ENCODE results near the gene PHLPP1. TPM values are rescaled to one million over a fixed set of nuclear protein-coding genes. Genes with fewer than 3 reads are reported as not detected.
"Not testable (repeated sequence)": the region's sequence is repeated elsewhere in the genome, so short reads cannot be mapped to it uniquely, and the experiment has no call there.

The PHLPP1 gene
- total RNA-seq, 1 donor from 2014 or later = 29.6 TPM

DNA sequence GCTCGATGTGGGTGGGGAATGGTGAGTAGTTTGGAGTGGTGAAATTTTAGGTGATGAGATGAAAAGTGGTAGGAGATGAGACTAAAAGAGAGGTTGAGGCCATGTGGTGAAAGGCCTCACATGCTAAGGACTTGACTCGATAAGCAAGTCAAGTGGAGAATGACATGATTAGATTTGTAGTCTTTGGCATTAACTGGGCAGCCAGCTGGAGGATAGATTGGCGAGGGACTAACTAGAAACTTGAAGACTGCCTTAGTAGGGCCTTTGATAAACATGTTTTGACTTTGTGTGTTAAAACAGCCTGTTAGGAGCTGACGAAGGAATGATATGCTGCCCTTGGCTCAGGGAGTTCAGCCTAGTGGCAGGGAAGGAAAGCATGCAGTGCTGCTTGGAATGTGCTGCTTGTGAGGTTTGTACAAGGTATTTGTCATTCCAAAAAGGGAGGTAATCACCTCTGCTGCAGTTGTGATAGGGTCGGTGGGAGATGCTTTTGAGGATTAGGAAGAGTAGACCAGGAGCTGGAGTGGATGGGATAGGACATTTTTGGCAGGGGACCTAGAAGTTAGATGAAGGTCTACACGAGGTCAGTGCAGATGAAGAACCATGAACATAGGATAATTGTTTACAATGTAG, 22.0 kb downstream of the PHLPP1 start:
- Mint-ChIP-seq H3K27ac (ENCODE audit: unreplicated experiment) (peak overlapping the region; percentile 65), H3K4me3 (no peak overlapping the region), H3K36me3 (ENCODE audit: low read depth) (peaks cover 14% of the 10 kb centered on the region), H3K4me1 (peaks cover 28% of the 10 kb centered on the region), H3K27me3 (ENCODE audit: low read depth) (no peaks in the 10 kb centered on the region), H3K9me3 (peaks cover 8% of the 10 kb centered on the region)
- TF ChIP-seq, protein P1, sequence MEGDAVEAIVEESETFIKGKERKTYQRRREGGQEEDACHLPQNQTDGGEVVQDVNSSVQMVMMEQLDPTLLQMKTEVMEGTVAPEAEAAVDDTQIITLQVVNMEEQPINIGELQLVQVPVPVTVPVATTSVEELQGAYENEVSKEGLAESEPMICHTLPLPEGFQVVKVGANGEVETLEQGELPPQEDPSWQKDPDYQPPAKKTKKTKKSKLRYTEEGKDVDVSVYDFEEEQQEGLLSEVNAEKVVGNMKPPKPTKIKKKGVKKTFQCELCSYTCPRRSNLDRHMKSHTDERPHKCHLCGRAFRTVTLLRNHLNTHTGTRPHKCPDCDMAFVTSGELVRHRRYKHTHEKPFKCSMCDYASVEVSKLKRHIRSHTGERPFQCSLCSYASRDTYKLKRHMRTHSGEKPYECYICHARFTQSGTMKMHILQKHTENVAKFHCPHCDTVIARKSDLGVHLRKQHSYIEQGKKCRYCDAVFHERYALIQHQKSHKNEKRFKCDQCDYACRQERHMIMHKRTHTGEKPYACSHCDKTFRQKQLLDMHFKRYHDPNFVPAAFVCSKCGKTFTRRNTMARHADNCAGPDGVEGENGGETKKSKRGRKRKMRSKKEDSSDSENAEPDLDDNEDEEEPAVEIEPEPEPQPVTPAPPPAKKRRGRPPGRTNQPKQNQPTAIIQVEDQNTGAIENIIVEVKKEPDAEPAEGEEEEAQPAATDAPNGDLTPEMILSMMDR (conservative IDR thresholded peaks at IDR 0.05) = no peak
- DNase-seq (ENCODE audit: low read depth, low spot score) = no peak

DNA sequence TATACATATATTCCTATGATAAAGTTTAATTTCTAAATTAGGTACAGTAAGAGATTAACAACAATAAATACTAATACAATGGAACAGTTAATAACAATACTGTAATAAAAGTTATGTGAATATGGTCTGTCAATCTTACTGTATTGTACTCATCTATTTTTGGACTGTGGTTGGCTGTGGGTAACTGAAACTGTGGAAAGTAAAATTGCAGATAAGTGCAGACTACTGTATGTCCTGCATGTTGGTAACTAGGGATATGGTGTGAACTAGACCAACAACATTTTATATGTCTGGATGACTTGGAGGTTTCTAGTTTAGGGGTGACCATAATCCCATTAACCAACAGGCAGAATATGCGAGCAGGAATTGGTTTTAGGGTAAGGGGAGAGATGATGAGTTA, 23.3 kb downstream of the PHLPP1 start:
- peaks cover 7% of the 10 kb centered on the region for H3K36me3 Mint-ChIP-seq (ENCODE audit: low read depth)
- TF ChIP-seq, protein P1 (conservative IDR thresholded peaks at IDR 0.05) = no peak
- H3K4me1 Mint-ChIP-seq = peaks cover 35% of the 10 kb centered on the region
- no peaks in the 10 kb centered on the region for H3K27me3 Mint-ChIP-seq (ENCODE audit: low read depth)
- DNase-seq (ENCODE audit: low read depth, low spot score) = no peak
- H3K4me3 Mint-ChIP-seq = no peak overlapping the region
- H3K27ac Mint-ChIP-seq (ENCODE audit: unreplicated experiment) = no peak overlapping the region
- H3K9me3 Mint-ChIP-seq = peaks cover 4% of the 10 kb centered on the region

DNA sequence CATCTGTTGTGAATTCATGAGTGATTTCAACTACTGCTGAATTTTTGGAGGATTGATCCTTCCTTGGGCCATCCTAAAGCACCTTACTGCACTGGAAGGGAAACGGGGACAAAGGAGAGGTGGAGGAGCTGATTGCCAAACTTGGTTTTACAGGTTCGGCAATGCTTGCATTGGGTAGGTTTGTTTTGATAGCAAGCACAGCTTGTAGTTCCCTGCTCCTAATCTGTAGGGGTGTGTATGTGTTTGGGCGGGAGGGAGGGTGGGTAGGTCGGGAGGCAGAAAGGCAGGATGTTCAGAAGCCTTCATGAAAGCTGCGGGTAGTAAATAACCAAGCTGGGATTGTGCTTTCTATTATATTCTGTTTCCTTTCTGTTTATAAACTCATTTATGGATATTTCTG, 24.6 kb downstream of the PHLPP1 start:
- DNase-seq (ENCODE audit: low read depth, low spot score) = no peak
- Mint-ChIP-seq H3K27ac (ENCODE audit: unreplicated experiment) (no peak overlapping the region), H3K4me3 (no peak overlapping the region), H3K9me3 (peaks cover 4% of the 10 kb centered on the region), H3K4me1 (peaks cover 43% of the 10 kb centered on the region), H3K36me3 (ENCODE audit: low read depth) (peaks cover 7% of the 10 kb centered on the region), H3K27me3 (ENCODE audit: low read depth) (no peaks in the 10 kb centered on the region)
- TF ChIP-seq, protein P1 (conservative IDR thresholded peaks at IDR 0.05) = no peak

DNA sequence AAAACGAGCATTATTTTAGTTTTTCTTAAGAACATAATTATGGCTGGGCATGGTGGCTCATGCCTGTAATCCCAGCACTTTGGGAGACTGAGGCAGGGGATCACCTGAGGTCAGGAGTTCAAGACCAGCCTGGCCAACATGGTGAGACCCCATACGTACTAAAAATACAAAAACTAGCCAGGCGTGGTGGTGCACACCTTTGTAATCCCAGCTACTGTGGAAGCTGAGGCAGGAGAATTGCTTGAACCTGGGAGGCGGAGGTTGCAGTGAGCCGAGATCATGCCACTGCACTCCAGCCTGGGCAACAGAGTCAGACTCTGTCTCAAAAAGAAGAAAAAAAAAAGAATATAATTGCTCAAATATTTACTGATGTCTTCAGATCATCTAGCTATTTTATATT, 25.3 kb downstream of the PHLPP1 start:
- H3K27ac Mint-ChIP-seq (ENCODE audit: unreplicated experiment); H3K36me3 Mint-ChIP-seq (ENCODE audit: low read depth); H3K9me3 Mint-ChIP-seq; DNase-seq (ENCODE audit: low read depth, low spot score); H3K4me3 Mint-ChIP-seq; H3K27me3 Mint-ChIP-seq (ENCODE audit: low read depth): not testable (repeated sequence)
- H3K4me1 Mint-ChIP-seq = peaks cover 43% of the 10 kb centered on the region

DNA sequence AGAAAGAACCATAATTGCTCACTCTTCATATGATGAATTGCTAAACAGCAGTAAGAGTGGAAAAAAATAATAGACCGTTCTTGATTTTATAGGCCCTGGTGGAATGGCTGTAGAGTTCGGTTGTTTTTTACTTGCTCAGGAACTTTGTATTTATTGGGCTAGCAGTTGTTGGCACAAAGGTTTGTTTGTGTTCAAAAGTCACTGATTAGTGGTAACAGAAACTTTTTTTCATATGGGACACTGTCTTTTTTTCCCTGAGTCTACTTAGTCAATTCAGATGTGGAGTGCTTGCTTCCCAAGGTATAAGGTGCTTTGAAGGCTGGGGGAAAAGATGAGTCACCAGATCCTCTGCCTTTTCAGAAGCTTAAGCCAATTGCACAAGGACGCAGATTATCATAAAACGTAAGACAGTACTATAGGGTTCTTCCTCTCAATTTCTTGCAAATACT, 25.8 kb downstream of the PHLPP1 start:
- Mint-ChIP-seq H3K4me3 (no peak overlapping the region), H3K4me1 (peaks cover 43% of the 10 kb centered on the region)

DNA sequence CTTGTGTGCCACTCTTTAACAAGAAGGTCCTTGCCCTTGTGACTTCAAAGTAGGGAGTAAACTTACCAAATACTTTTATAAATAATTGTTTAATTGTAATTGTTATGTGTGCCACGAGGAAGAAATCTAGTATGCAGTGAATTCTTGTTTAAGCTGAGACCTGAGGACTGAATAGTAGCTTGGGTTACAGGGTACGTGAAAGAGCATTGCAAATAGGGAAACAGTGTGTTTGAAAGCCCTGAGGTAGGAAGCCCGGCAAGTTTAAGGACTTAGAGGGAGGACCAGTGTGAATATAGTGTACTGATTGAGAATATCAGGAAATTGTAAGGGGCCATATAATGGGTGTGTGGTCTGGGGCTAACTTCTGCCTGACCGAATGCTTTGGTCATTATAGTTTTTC, 26.2 kb downstream of the PHLPP1 start:
- TF ChIP-seq, protein P1 (conservative IDR thresholded peaks at IDR 0.05) = no peak
- DNase-seq (ENCODE audit: low read depth, low spot score) = no peak
- peaks cover 4% of the 10 kb centered on the region for H3K9me3 Mint-ChIP-seq
- no peak overlapping the region for H3K4me3 Mint-ChIP-seq
- peaks cover 7% of the 10 kb centered on the region for H3K36me3 Mint-ChIP-seq (ENCODE audit: low read depth)
- H3K27me3 Mint-ChIP-seq (ENCODE audit: low read depth) = no peaks in the 10 kb centered on the region
- peaks cover 42% of the 10 kb centered on the region for H3K4me1 Mint-ChIP-seq
- no peak overlapping the region for H3K27ac Mint-ChIP-seq (ENCODE audit: unreplicated experiment)

More for the DNA sequence above, 25.8 kb downstream of the PHLPP1 start:
- H3K36me3 Mint-ChIP-seq (ENCODE audit: low read depth) = peaks cover 7% of the 10 kb centered on the region
- TF ChIP-seq, protein P1 (conservative IDR thresholded peaks at IDR 0.05) = no peak
- peaks cover 4% of the 10 kb centered on the region for H3K9me3 Mint-ChIP-seq
- H3K27ac Mint-ChIP-seq (ENCODE audit: unreplicated experiment) = no peak overlapping the region
- DNase-seq (ENCODE audit: low read depth, low spot score) = no peak
- no peaks in the 10 kb centered on the region for H3K27me3 Mint-ChIP-seq (ENCODE audit: low read depth)
